LNCAP (cell line): Measurements from ENCODE around the gene ARL4A.

ENCODE experiments used
- TF ChIP-seq, protein P1 (sequence below): fragments of 450-650 bp; IDR thresholded peaks from 2 replicates; pipeline ENCODE4 v1.5.1; 2017; ENCODE audit warnings: mild to moderate bottlenecking

The ARL4A gene

DNA sequence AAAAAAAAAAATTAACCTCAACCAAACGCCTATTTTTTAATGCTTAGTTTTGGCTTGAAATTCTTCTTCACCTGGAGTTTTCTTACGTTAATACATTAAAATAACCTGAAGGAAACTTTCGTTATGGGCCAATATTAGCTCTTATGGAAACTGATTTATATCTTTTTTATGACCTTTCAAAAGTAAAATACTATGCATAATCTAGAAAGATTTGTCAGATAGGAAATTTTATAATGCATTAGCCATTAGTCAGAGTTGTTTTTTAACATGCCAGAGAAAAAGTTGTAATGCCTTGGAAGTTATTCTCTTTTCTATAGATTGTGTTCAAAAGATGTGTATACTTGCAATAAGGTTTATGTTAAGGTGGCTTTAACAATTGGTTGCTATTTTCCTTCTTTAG is 34.3 kb upstream of the ARL4A start:
- TF ChIP-seq, protein P1, sequence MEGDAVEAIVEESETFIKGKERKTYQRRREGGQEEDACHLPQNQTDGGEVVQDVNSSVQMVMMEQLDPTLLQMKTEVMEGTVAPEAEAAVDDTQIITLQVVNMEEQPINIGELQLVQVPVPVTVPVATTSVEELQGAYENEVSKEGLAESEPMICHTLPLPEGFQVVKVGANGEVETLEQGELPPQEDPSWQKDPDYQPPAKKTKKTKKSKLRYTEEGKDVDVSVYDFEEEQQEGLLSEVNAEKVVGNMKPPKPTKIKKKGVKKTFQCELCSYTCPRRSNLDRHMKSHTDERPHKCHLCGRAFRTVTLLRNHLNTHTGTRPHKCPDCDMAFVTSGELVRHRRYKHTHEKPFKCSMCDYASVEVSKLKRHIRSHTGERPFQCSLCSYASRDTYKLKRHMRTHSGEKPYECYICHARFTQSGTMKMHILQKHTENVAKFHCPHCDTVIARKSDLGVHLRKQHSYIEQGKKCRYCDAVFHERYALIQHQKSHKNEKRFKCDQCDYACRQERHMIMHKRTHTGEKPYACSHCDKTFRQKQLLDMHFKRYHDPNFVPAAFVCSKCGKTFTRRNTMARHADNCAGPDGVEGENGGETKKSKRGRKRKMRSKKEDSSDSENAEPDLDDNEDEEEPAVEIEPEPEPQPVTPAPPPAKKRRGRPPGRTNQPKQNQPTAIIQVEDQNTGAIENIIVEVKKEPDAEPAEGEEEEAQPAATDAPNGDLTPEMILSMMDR, result no peak

DNA sequence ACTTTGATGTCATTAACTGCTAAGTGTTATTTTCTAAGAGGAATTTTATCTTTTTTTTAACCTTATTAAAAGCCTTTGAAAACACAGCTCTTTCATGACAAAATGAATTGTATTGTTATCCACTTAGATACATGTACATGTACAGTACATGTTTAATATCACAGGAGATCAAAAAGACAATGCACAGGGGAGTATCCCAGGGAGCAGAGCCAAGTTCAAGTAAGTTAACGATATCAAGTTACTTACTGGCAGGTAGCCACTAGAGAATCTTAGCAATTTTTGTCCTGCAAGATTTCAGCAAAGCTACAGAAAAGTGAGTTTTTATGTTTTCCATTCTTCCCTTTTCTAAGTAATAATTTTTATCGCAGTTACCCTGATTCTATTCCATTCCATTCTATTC is 33.9 kb upstream of the ARL4A start:
- TF ChIP-seq, protein P1, result no peak

DNA sequence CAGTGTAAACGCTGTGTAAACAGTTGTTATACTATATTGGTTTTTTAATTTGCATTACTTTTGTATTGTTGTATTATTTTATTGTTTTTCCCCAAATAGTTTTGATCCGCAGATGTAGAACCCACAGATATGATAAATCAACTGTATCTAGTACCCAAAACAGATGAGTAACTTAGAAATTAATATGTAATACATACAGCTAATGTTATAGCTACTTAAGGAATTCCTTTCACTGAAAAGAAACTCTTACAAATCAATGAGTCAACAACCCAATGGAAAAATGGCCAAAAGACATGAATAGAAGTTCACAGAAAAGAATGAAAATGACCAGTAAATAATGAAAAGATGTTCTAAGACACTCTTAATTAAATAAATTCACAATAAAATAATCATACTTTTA is 32.3 kb upstream of the ARL4A start:
- TF ChIP-seq, protein P1, result no peak

DNA sequence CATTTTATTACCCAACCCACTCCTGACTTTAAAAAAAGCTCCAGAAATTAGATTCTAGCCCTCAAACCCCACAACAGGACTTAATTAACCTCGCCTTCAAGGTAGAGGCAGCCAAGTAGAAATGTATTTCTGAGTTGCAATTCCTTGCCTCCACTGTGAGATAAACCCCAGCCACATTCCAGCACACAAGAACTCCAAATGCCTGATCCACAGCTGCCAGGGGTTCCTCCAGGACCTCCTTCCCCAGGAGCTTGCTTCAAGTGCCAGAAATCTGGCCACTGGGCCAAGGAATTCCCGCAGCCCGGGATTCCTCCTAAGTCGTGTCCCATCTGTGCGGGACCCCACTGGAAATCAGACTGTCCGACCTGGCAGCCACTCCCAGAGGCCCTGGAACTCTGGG is 25.9 kb upstream of the ARL4A start:
- TF ChIP-seq, protein P1, result no peak

DNA sequence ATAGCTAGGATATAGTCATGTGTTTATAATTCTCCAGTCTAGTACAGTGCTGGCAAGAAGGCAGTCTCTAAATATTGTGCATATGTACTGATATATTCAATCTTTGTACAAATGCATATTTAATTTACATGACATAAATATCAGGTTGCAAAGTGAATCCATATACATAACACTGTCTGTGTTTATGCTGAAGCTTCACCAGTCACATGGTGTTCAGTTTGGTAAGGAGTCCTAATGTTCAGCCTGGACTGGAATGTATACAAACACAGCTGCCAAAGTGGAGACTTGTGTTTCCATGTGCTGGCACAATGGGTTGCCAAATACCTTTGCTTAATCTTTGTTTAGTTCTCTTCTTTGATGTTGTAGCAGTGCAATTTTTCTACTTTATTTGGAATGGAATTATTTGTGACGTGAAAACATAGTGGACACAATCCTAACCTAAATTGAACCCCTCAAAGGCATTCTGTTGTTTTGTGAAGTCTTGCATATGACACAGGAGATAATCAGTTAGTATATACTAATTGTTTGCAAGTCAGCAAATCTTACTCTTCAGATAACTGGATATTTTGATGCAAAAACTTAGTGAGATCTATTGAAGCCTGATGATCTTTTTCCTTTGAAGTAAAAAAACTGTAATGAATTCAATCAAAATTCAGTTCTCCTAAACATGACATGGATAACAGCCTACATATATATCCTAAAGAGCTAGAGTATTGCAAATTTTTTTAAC is 17.3 kb upstream of the ARL4A start:
- TF ChIP-seq, protein P1, result no peak

DNA sequence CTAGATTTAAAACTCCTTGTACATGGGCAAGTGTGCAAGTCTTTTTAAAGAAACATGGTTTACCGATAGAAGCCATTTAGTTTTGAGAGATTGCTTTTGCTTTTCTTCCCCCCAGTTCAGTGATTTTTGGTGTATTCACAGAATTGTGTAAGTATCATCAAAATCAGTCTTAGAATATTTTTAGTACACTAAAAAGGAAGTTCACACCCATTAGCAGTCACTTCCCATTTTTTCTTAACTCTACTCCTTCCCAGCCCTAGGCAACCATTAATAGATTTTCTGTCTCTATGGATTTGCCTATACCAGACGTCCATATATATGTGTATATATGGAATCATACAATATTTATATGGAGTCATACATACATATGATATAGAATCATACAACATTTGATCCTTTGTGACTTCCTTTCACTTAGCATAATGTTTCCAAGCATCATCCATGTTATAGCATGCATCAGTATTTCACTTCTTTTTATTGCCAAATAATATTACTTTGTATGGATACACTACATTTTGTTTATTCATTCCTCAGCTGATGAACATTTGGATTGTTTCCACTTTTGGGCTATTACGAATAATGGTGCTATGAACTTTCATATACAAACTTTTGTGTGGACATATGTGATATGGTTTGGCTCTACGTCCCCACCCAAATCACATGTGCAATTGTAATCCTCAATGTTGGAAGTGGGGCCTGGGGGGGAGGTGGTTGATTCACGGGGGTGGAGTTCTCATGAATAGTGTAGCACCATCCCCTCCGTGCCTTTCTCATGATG is 16.5 kb upstream of the ARL4A start:
- TF ChIP-seq, protein P1, result no peak

DNA sequence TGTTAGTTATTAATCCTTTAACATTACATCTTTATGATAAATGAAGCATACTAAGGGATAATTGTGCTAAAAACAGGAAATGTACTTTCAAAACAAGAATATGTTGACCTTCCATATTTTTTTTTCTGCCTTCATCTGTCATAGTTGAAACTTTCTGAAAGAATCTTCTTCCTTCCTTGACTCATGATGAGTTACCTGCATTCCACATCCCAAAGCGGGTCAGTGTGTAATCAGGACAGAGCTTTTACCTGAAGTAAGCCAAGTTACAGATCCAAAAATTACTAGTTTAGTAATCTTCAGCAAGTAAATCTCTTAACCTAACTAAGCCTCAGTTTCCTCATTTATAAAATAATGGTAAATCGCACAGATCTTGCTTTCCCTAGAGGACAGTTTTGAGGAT is 13.4 kb upstream of the ARL4A start:
- TF ChIP-seq, protein P1, result no peak
